Measurements from ENCODE around the gene HAX1. TPM values are rescaled to one million over a fixed set of nuclear protein-coding genes. Genes with fewer than 3 reads are reported as not detected.

HAX1 gene
- total and polyA plus RNA-seq, 2 of the 8 experiments (the other 6 are each of a cell fraction or from before 2014, with no cell fraction given) = 82.2 to 115 TPM

DNA sequence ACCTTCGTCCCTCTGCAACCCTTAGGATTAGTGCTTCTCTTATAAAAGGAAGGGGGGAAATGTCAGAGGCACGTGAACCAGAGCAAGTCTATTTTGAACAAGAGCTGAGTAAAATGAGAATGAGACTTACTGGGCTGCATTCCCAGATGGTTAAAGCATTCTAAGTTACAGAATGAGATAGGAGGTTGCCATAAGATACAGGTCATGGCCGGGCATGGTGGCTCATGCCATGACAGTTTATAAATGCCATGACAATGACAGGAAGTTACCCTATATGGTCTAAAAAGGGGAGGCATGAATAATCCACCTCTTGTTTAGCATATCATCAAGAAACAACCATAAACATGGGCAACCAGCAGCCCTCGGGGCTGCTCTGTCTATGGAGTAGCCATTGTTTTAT, 46.0 kb downstream of the HAX1 start (continued):
- no peak for TF ChIP-seq KDM1A (IDR thresholded peaks at IDR 0.05; ENCODE audit: borderline replicate concordance, low read length)
- no peak for TF ChIP-seq RNF2 (IDR thresholded peaks at IDR 0.05; ENCODE audit: borderline replicate concordance, low read depth, low read length, missing control alignments, poor library complexity, severe bottlenecking)
- no peak for TF ChIP-seq ASH2L (IDR thresholded peaks at IDR 0.05; ENCODE audit: low read length)
- TF ChIP-seq CBX5 (IDR thresholded peaks at IDR 0.05; ENCODE audit: low read depth, low read length) = no peak
- no peak for TF ChIP-seq POLR2AphosphoS5 (IDR thresholded peaks at IDR 0.05; ENCODE audit: low read depth, low read length)

All from H1 (cell line).